KMS-11 (cell line): ENCODE data around the gene THRB.

Experiments used
- H2AFZ ChIP-seq: fragments of 200-600 bp; sonication (generic); 2 replicates; pipeline ENCODE4 v1.6.1; 2016; ENCODE audit warnings: antibody characterized with exemption, mixed run types, low read depth
- H3K27ac ChIP-seq: fragments of 200-600 bp; sonication (generic); 2 replicates; pipeline ENCODE4 v1.6.1; 2016; ENCODE audit warnings: mild to moderate bottlenecking, mixed run types
- H3K27me3 ChIP-seq: fragments of 200-600 bp; sonication (generic); 2 replicates; pipeline ENCODE4 v1.6.1; 2017; ENCODE audit warnings: mild to moderate bottlenecking, low read depth, mixed run types, moderate library complexity; ENCODE audit not compliant: insufficient read depth
- H3K36me3 ChIP-seq: fragments of 200-600 bp; sonication (generic); 2 replicates; pipeline ENCODE4 v1.6.1; 2017; ENCODE audit warnings: mild to moderate bottlenecking, mixed run types; ENCODE audit not compliant: insufficient read depth
- H3K4me1 ChIP-seq: fragments of 200-600 bp; sonication (generic); 2 replicates; pipeline ENCODE4 v1.6.1; 2016; ENCODE audit warnings: mild to moderate bottlenecking, low read depth, mixed run types; ENCODE audit not compliant: poor library complexity, severe bottlenecking
- H3K4me2 ChIP-seq: fragments of 200-600 bp; sonication (generic); 2 replicates; pipeline ENCODE4 v1.7.0; 2016; ENCODE audit warnings: mild to moderate bottlenecking, mixed run types
- H3K4me3 ChIP-seq: fragments of 200-600 bp; sonication (generic); IDR thresholded peaks from 2 replicates; pipeline ENCODE4 v1.6.1; 2017; ENCODE audit warnings: low read depth, low read length, mixed read lengths; ENCODE audit not compliant: insufficient read depth
- H3K79me2 ChIP-seq: fragments of 200-600 bp; sonication (generic); 2 replicates; pipeline ENCODE4 v1.6.1; 2016; ENCODE audit warnings: low read depth, mixed run types; ENCODE audit not compliant: insufficient read depth
- H3K9ac ChIP-seq: fragments of 200-600 bp; sonication (generic); 2 replicates; pipeline ENCODE4 v1.6.1; 2016; ENCODE audit warnings: mild to moderate bottlenecking, mixed run types
- H4K20me1 ChIP-seq: fragments of 200-600 bp; sonication (generic); 2 replicates; pipeline ENCODE4 v1.6.1; 2016; ENCODE audit warnings: mild to moderate bottlenecking, mixed run types; ENCODE audit not compliant: insufficient read depth
- CTCF ChIP-seq: fragments of 200-600 bp; sonication (generic); conservative IDR thresholded peaks from 2 replicates; pipeline ENCODE4 v1.6.1; 2017; ENCODE audit warnings: low read depth, mild to moderate bottlenecking, antibody characterized with exemption, low read length, moderate library complexity, mixed read lengths

Gene THRB

GRCh38 chr3:24258727-24259600 is 235.7 kb downstream of the THRB start:
- Histone ChIP-seq H3K4me1 (no peaks in the 10 kb centered on the region), H3K36me3 (no peaks in the 10 kb centered on the region), H2AFZ (no peak overlapping the region), H3K4me2 (no peak overlapping the region), H3K79me2 (no peaks in the 10 kb centered on the region), H3K27me3 (no peaks in the 10 kb centered on the region), H3K9ac (no peak overlapping the region), H3K4me3 (no peak overlapping the region), H3K27ac (no peak overlapping the region), H4K20me1 (no peaks in the 10 kb centered on the region)
- TF ChIP-seq CTCF, result no peak

- H3K9ac ChIP-seq, result no peak overlapping the region
- no peak for TF ChIP-seq CTCF
- H3K4me3 ChIP-seq, result no peak overlapping the region
- H3K27ac ChIP-seq, result no peak overlapping the region
- H2AFZ ChIP-seq, result no peak overlapping the region
- H3K27me3 ChIP-seq, result no peaks in the 10 kb centered on the region
- H4K20me1 ChIP-seq, result no peaks in the 10 kb centered on the region
- H3K4me1 ChIP-seq, result no peaks in the 10 kb centered on the region
- H3K4me2 ChIP-seq, result no peak overlapping the region
- H3K79me2 ChIP-seq, result no peaks in the 10 kb centered on the region
- no peaks in the 10 kb centered on the region for H3K36me3 ChIP-seq
Measured at GRCh38 chr3:24258260-24258659, 236.4 kb downstream of the THRB start.

- Histone ChIP-seq H3K4me3 (no peak overlapping the region), H3K79me2 (no peaks in the 10 kb centered on the region), H2AFZ (no peak overlapping the region), H3K4me1 (no peaks in the 10 kb centered on the region), H3K27ac (no peak overlapping the region), H3K4me2 (no peak overlapping the region), H3K36me3 (no peaks in the 10 kb centered on the region), H4K20me1 (no peaks in the 10 kb centered on the region), H3K27me3 (no peaks in the 10 kb centered on the region), H3K9ac (no peak overlapping the region)
- no peak for TF ChIP-seq CTCF
Measured at GRCh38 chr3:24255414-24255813, 239.2 kb downstream of the THRB start.

GRCh38 chr3:24254649-24255048 is 240.0 kb downstream of the THRB start:
- Histone ChIP-seq H3K27ac (no peak overlapping the region), H3K4me3 (no peak overlapping the region), H3K4me2 (no peak overlapping the region), H3K36me3 (no peaks in the 10 kb centered on the region), H4K20me1 (no peaks in the 10 kb centered on the region), H3K9ac (no peak overlapping the region), H2AFZ (no peak overlapping the region), H3K27me3 (no peaks in the 10 kb centered on the region), H3K79me2 (no peaks in the 10 kb centered on the region), H3K4me1 (no peaks in the 10 kb centered on the region)
- TF ChIP-seq CTCF, result no peak
